ENCODE data around the gene EXOC1. TPM values are rescaled to one million over a fixed set of nuclear protein-coding genes. Genes with fewer than 3 reads are reported as not detected.

The EXOC1 gene
- total and polyA plus RNA-seq, 10 of the 15 experiments (the other 5 are each of a cell fraction or from before 2014, with no cell fraction given) = 11.8 to 36.6 (median 21.1) TPM

- TF ChIP-seq, protein P1, sequence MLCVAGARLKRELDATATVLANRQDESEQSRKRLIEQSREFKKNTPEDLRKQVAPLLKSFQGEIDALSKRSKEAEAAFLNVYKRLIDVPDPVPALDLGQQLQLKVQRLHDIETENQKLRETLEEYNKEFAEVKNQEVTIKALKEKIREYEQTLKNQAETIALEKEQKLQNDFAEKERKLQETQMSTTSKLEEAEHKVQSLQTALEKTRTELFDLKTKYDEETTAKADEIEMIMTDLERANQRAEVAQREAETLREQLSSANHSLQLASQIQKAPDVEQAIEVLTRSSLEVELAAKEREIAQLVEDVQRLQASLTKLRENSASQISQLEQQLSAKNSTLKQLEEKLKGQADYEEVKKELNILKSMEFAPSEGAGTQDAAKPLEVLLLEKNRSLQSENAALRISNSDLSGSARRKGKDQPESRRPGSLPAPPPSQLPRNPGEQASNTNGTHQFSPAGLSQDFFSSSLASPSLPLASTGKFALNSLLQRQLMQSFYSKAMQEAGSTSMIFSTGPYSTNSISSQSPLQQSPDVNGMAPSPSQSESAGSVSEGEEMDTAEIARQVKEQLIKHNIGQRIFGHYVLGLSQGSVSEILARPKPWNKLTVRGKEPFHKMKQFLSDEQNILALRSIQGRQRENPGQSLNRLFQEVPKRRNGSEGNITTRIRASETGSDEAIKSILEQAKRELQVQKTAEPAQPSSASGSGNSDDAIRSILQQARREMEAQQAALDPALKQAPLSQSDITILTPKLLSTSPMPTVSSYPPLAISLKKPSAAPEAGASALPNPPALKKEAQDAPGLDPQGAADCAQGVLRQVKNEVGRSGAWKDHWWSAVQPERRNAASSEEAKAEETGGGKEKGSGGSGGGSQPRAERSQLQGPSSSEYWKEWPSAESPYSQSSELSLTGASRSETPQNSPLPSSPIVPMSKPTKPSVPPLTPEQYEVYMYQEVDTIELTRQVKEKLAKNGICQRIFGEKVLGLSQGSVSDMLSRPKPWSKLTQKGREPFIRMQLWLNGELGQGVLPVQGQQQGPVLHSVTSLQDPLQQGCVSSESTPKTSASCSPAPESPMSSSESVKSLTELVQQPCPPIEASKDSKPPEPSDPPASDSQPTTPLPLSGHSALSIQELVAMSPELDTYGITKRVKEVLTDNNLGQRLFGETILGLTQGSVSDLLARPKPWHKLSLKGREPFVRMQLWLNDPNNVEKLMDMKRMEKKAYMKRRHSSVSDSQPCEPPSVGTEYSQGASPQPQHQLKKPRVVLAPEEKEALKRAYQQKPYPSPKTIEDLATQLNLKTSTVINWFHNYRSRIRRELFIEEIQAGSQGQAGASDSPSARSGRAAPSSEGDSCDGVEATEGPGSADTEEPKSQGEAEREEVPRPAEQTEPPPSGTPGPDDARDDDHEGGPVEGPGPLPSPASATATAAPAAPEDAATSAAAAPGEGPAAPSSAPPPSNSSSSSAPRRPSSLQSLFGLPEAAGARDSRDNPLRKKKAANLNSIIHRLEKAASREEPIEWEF (IDR thresholded peaks at IDR 0.05; ENCODE audit: insufficient replicate concordance, low read depth, low read length) = no peak
- TF ChIP-seq RBBP5 (conservative IDR thresholded peaks at IDR 0.05) = no peak
Observed at GRCh38 chr4:55834086-55834795, 19.2 kb upstream of the EXOC1 start (continued).

DNA sequence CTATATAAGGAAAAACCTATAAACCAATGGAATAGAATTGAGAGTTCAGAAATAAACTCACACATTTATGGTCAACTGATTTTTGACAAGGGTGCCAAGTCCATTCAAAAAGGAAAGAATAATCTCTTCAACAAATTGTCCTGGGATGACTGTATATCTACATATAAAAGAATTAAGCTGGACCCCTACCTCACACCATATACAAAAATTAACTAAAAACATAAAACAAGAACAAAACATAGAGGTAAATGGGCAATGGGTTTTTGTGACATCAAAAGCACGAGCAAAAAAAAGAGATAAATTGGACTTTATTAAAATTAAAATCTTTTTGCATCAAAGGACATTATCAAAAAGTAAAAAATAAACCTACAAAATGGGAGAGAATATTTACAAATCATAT lies 15.5 kb upstream of the EXOC1 start:
- SMC1A ChIA-PET (ENCODE audit: uncharacterized antibody, unreplicated experiment) = no interaction called here
- BruUV-seq (replicated peaks) = no TSS peak
- in situ Hi-C loops (cut with MboI) = no loop called here
- Histone ChIP-seq H3K9ac (ENCODE audit: control insufficient read depth, insufficient read depth, low read length) (no peak overlapping the region), H3K9me3 (replicated peaks; ENCODE audit: control insufficient read depth, insufficient read depth, low read length) (no peaks in the 10 kb centered on the region), H3K4me2 (ENCODE audit: control insufficient read depth, insufficient read depth) (no peak overlapping the region), H3K4me1 (ENCODE audit: control insufficient read depth, insufficient read depth, low read length) (no peaks in the 10 kb centered on the region), H3K4me3 (no peak overlapping the region), H3K27ac (ENCODE audit: control insufficient read depth, insufficient read depth) (no peak overlapping the region), H4K20me1 (ENCODE audit: control insufficient read depth, insufficient read depth) (no peaks in the 10 kb centered on the region), H3K36me3 (ENCODE audit: control insufficient read depth in 2 of 2, insufficient read depth in 2 of 2, low read length in 1 of 2) (no peaks in the 10 kb centered on the region), H3K27me3 (replicated peaks in 1 of 2; ENCODE audit: control insufficient read depth in 2 of 2, insufficient read depth in 2 of 2, low read length in 1 of 2) (no peaks in the 10 kb centered on the region), H3K79me2 (ENCODE audit: control insufficient read depth, insufficient read depth, low read length) (no peaks in the 10 kb centered on the region), H2AFZ (ENCODE audit: control insufficient read depth, low read depth, low read length) (no peak overlapping the region)
- POLR2A ChIA-PET = no interaction called here
- intact Hi-C loops (cut with micrococcal nuclease; ENCODE audit: unreplicated experiment) = no loop called here
- RAD21 ChIA-PET (ENCODE audit: unreplicated experiment) = no interaction called here
- WGBS (ENCODE audit: insufficient coverage, insufficient replicate concordance, low lambda C conversion rate, missing lambda C conversion rate) = 0% methylated on average over 1 of the region's 1 CpG
- ATAC-seq (no peak), FAIRE-seq (no peak), DNase-seq (ENCODE audit: low read depth, low spot score) (no peak)
- CTCF ChIA-PET = interaction anchor here (0.7 kb wide), 1 partner anchor 1523 kb away, joined by 3 read pairs; no protein-coding TSS in a partner anchor
- no peak for TF ChIP-seq IRF5 (IDR thresholded peaks at IDR 0.05; ENCODE audit: borderline replicate concordance)
- TF ChIP-seq CREM (IDR thresholded peaks at IDR 0.05; ENCODE audit: low read depth) = no peak
- TF ChIP-seq RBBP5 (conservative IDR thresholded peaks at IDR 0.05) = no peak
- TF ChIP-seq RELB (IDR thresholded peaks at IDR 0.05; ENCODE audit: low read depth) = no peak
- TF ChIP-seq RAD51 (IDR thresholded peaks at IDR 0.05) = no peak

Measured in GM12878 (cell line).